GM18502 (cell line): ENCODE results near the gene GAMT.

Source experiments
- ATAC-seq: cut with Tn5 transposase; IDR thresholded peaks from one replicate; pipeline ENCODE4 v1.9.1; 2021; ENCODE audit warnings: mild to moderate bottlenecking; ENCODE audit not compliant: unreplicated experiment, poor library complexity

Gene GAMT

GRCh38 chr19:1370579-1371361 is 30.6 kb downstream of the GAMT start:
- ATAC-seq = no peak

GRCh38 chr19:1369214-1369805 is 32.0 kb downstream of the GAMT start:
- ATAC-seq = no peak

- ATAC-seq = no peak
Measured at GRCh38 chr19:1366899-1367870, 34.2 kb downstream of the GAMT start.

GRCh38 chr19:1366296-1366695 is 35.0 kb downstream of the GAMT start:
- ATAC-seq = no peak

- ATAC-seq = no peak
Measured at GRCh38 chr19:1365319-1366269, 35.7 kb downstream of the GAMT start.

GRCh38 chr19:1364070-1364704 is 37.2 kb downstream of the GAMT start:
- no peak for ATAC-seq

- ATAC-seq = no peak
Measured at GRCh38 chr19:1363599-1363998, 37.7 kb downstream of the GAMT start.

GRCh38 chr19:1362387-1363257 is 38.7 kb downstream of the GAMT start:
- no peak for ATAC-seq

- ATAC-seq = no peak
Measured at GRCh38 chr19:1361601-1362386, 39.5 kb downstream of the GAMT start.

- ATAC-seq = no peak
Measured at GRCh38 chr19:1360818-1361461, 40.4 kb downstream of the GAMT start.

GRCh38 chr19:1360126-1360817 is 41.1 kb downstream of the GAMT start:
- no peak for ATAC-seq

- no peak for ATAC-seq
Measured at GRCh38 chr19:1357531-1358109, 43.7 kb downstream of the GAMT start.

- no peak for ATAC-seq
Measured at GRCh38 chr19:1356508-1356865, 44.9 kb downstream of the GAMT start.

- no peak for ATAC-seq
Measured at GRCh38 chr19:1355568-1356507, 45.5 kb downstream of the GAMT start.

- ATAC-seq = peak; percentile 43
Measured at GRCh38 chr19:1354970-1355567, 46.3 kb downstream of the GAMT start.
